ENCODE measurements around the gene C13orf46. TPM values are rescaled to one million over a fixed set of nuclear protein-coding genes. Genes with fewer than 3 reads are reported as not detected.

Gene C13orf46
- total RNA-seq, 1 donor from 2014 or later, result 21.2 TPM

DNA sequence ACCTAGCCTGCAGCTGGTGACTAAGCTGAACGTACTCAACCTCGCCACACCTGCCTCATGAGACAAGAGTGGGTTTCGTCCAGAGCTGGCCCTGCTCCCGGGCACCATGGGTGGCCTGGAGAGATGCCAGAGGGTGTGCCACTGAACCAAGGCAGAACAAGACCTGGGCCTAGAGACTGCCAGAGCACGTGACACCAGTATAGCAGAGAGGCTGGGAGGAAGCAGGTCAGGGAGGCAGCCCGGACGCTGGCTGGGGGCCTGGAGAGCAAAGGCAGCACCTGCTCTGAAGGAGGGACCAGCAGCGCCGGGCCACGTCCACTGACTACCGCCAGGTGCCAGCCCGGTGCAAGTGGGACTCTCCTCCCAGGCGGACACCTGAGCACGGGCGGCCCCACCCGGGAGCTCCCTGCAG is 7.3 kb upstream of the C13orf46 start:
- DNase-seq (peak; percentile 93), ATAC-seq (peak; percentile 91)
- no peak overlapping the region for H3K27ac ChIP-seq
- H3K9me3 ChIP-seq, result no peaks in the 10 kb centered on the region
- intact Hi-C loops (cut with DNase I), result no loop called here
- H3K4me1 ChIP-seq, result peaks cover 4% of the 10 kb centered on the region
- H3K36me3 ChIP-seq, result peaks cover 25% of the 10 kb centered on the region
- TF ChIP-seq, protein P1, sequence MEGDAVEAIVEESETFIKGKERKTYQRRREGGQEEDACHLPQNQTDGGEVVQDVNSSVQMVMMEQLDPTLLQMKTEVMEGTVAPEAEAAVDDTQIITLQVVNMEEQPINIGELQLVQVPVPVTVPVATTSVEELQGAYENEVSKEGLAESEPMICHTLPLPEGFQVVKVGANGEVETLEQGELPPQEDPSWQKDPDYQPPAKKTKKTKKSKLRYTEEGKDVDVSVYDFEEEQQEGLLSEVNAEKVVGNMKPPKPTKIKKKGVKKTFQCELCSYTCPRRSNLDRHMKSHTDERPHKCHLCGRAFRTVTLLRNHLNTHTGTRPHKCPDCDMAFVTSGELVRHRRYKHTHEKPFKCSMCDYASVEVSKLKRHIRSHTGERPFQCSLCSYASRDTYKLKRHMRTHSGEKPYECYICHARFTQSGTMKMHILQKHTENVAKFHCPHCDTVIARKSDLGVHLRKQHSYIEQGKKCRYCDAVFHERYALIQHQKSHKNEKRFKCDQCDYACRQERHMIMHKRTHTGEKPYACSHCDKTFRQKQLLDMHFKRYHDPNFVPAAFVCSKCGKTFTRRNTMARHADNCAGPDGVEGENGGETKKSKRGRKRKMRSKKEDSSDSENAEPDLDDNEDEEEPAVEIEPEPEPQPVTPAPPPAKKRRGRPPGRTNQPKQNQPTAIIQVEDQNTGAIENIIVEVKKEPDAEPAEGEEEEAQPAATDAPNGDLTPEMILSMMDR (IDR thresholded peaks at IDR 0.05), result no peak
- H3K4me3 ChIP-seq, result no peak overlapping the region
- no peaks in the 10 kb centered on the region for H3K27me3 ChIP-seq

DNA sequence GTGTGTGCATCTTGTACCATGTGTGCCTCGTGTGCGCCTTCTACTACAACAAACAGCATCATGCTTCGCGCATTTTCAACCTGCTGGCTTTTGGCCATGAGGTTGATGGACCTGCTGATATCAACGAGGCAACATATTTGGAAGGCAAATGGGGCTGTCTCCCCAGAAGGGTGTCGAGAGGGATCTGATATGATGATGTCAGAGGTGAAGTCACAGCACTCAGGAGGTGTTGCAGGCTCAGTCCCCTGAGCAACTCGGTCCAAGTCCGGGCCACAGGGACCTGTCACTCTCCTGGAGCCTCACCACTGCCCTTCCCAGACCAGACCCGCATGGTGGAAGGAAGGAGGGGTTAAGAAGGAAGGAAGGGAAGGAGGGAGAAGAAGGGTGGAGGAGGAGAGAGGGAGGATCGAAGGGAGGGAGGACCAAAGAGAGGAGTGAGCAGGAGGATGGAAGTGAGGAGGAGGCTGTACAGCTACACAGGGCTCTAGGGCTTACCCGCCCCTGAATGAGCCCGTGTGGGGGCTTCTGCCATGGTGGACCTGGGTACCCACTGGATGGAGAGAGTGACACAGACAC is 6.7 kb upstream of the C13orf46 start:
- Histone ChIP-seq H3K27me3 (no peaks in the 10 kb centered on the region), H3K4me1 (peaks cover 4% of the 10 kb centered on the region), H3K9me3 (no peaks in the 10 kb centered on the region), H3K27ac (no peak overlapping the region), H3K4me3 (no peak overlapping the region), H3K36me3 (peaks cover 25% of the 10 kb centered on the region)
- TF ChIP-seq, protein P1 (IDR thresholded peaks at IDR 0.05), result no peak
- no peak for ATAC-seq
- intact Hi-C loops (cut with DNase I), result no loop called here
- peak; percentile 39 for DNase-seq

DNA sequence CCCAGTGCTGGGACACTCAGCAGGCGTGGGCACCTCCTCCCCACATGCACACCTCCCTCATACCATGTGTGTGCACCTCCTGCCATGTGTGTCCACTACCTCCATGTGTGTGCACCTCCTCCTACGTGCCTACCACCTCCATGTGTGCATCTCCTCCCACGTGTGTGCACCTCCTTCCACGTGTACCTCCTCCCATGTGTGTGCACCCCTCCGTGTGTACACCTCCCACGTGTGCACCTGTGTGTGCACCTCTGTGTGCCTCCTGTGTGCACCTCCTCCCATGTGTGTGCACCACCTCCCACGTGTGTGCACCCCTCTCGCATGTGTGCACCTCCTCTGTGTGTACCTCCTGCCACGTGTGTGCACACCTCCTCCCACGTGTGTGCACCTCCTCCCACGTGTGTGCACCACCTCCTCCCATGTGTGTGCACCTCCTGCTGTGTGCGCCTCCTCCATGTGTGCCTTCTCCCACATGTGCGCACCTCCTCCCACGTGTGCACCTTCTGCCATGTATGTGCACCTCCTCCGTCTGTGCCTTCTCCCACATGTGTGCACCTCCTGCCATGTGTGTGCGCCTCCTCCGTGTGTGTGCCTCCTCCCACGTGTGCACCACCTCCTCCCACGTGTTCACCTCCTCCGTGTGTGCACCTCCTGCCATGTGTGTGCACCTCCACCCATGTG is 6.1 kb upstream of the C13orf46 start:
- TF ChIP-seq, protein P1 (IDR thresholded peaks at IDR 0.05), result no peak
- no peak overlapping the region for H3K27ac ChIP-seq
- ATAC-seq, result no peak

DNA sequence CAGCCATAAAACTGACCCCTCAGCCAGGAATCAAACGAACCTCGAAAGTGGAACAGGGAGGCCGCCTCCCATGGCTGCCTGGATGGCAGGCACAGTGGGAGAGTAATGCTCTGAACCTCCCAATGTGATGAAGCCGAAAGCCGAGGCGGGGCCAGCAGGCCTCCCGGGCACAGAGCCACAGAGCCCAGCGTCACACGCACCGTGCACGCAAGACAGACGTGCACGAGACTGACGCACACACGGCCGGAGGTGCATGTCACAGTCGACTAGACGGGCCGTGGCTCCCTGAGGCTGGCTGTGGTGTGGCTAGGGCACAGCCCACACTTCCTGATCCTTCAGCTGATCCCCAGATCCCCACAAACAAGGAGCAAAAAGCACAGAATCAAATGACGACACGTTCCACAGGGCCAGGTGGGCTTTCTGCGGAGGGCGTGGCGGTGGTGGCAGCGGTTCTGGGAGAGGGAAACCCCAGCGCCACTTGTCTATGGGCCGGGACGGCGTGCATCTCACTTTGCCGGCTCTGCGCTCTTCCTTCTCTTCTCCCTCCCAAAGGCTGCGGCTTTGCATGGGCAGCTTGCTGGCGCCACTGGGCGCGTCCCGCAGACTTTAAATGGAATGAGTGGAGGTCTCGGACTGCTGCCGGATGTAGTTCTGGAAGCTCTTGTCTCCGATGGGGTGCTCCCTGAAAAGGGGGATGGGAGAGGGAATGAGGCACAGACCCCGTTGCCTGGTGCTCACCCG is 5.0 kb upstream of the C13orf46 start:
- intact Hi-C loops (cut with DNase I), result no loop called here
- TF ChIP-seq, protein P1 (IDR thresholded peaks at IDR 0.05), result no peak
- peak; percentile 63 for DNase-seq
- Histone ChIP-seq H3K9me3 (no peaks in the 10 kb centered on the region), H3K36me3 (peaks cover 25% of the 10 kb centered on the region), H3K4me1 (peaks cover 4% of the 10 kb centered on the region), H3K4me3 (no peak overlapping the region), H3K27ac (no peak overlapping the region), H3K27me3 (no peaks in the 10 kb centered on the region)
- no peak for ATAC-seq

More for the DNA sequence above, 6.1 kb upstream of the C13orf46 start:
- no peak overlapping the region for H3K4me3 ChIP-seq
- peak; percentile 44 for DNase-seq
- H3K36me3 ChIP-seq, result peaks cover 25% of the 10 kb centered on the region
- no peaks in the 10 kb centered on the region for H3K27me3 ChIP-seq
- peaks cover 4% of the 10 kb centered on the region for H3K4me1 ChIP-seq
- intact Hi-C loops (cut with DNase I), result no loop called here
- H3K9me3 ChIP-seq, result no peaks in the 10 kb centered on the region

DNA sequence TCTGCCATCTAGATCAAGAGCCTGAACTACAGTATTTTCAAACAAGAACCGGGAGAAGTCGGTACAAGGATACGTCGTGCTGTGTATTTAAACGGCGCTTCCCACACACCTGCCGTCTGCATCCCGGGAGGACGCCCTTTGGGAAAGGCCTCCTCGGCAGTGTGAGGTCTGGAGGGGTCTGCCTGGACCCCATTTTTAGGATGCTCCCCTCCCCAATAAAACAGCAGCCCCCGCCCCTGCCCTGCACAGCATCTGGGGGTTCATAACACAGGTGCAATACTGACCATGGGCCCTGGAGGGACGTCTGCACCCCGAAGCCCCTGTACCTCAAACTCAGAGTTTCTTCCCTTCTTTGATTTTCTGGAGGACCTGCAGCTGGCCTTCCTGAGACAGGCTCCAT is 4.1 kb upstream of the C13orf46 start:
- Histone ChIP-seq H3K4me3 (no peak overlapping the region), H3K27ac (no peak overlapping the region), H3K4me1 (peaks cover 5% of the 10 kb centered on the region), H3K27me3 (no peaks in the 10 kb centered on the region), H3K36me3 (peaks cover 25% of the 10 kb centered on the region), H3K9me3 (no peaks in the 10 kb centered on the region)
- DNase-seq (peak; percentile 33), ATAC-seq (no peak)
- TF ChIP-seq, protein P1 (IDR thresholded peaks at IDR 0.05), result no peak
- intact Hi-C loops (cut with DNase I), result no loop called here
